HG03442 (cell line): ENCODE results near the gene IARS1.

ENCODE experiments used
- ATAC-seq: cut with Tn5 transposase; IDR thresholded peaks from one replicate; pipeline ENCODE4 v1.9.1; 2021; ENCODE audit warnings: mild to moderate bottlenecking, moderate library complexity; ENCODE audit not compliant: unreplicated experiment

Gene IARS1

DNA sequence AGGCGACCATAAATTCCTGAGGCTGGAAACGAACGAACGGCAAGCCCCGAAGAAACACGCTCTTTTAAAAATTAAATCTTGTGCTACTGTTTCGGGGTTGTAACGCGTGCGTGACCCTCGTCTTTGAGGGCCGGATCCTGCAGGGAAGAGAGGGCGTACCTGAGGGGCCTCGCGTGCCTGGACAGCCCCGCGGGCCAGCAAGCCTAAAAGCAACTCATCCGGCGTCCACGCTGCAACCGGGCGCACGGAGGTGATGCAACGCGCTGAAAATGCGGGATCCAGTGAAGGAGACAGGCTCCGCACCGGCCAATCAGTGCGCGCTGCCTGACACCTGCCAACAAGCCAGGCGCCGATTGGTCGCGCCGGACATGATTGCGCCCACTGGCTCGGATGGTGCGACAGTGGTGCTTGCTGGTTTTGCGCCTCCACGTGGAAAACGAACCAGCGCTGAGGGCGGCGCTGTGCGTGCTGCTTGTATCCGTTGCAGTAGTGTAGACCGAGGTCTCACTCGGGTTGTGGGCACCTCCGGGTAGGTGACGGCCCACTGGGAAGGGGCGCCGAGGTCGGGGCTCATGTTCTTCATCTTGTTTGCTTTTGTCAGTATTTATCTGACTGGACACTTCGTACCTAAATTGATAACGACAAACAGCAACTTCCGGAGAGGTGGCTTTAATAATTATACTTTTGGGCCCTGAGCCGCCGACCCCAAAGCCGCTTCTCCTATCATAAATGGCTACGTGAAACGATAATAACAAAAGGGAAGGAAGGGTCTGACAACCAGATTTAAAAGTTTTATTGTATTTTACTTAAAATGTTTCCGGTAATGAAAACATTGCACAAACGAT is at the start of gene IARS1:
Gene IARS1 (minus strand): TSS at position 246 of the 845 bp plus-strand sequence. CDS start 4,278 bp downstream, outside the sequence.
- ATAC-seq: peak; percentile 94

GRCh38 chr9:92342825-92343488 is 49.5 kb upstream of the IARS1 start:
- no peak for ATAC-seq

DNA sequence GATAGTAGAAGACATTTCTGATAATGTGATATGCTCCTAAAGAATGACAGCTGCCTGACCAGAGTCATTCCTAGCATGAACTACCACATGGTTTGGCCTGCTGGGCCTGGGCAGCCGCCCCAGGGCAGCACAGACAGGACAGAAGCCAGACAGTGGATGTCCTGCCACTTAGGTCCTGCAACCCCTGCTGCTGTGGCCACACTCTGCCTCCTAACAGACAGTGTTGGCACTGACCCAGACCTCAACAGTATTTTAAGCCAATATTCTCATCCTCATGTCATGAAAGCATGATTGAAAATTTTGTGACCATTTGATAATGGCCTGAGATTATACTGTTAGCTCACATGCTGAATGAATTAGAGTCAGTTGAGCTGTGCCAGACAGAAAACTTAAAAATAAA is 48.1 kb upstream of the IARS1 start:
- no peak for ATAC-seq

DNA sequence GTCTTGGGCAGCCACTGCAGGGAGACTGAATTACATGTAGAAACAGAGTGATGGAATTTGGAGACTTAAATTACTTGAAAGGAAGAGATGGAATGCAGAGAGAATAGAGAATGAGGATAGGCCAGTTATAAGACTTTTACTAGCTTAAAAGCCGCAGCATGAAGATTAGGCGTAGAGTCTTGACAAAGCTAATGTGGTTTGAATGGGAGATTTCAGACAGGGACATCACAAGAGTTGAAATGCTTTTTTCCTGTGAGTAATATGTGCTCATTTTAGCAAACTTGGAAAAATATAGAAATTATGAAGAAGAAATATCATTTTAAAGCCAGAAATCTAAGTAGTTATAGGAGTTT is 39.8 kb upstream of the IARS1 start:
- no peak for ATAC-seq

GRCh38 chr9:92332577-92333281 is 39.2 kb upstream of the IARS1 start:
- ATAC-seq: no peak

GRCh38 chr9:92328225-92328624 is 34.7 kb upstream of the IARS1 start:
- ATAC-seq: no peak

DNA sequence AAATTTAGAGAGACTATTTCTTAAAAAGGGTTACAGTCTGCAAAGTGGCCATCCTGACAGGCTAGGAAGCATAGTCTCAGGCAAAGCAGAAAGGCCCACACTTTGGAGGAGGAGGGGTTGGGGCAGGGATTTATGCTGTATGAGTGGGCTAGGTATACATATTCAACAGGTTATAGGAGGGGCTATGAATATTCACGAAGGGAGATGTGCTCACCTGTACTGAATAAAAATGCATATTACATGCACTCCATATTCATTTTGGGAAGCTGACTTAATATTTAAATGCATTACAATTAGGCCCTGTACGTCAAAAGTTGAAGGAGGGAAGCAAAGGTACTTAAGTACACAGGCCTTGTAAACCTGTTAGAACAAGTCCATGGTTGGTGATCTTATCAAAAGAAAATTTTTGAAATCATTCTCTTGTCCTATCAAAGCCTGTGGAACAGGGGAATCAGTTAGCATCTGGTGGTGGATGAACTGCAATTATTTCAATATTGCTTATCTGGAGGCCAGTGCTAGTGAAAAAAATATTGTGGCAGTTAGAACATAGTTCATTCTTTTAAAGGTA is 33.9 kb upstream of the IARS1 start:
- ATAC-seq: no peak

GRCh38 chr9:92325991-92326500 is 32.5 kb upstream of the IARS1 start:
- ATAC-seq: no peak

- ATAC-seq: peak; percentile 85
Observed at GRCh38 chr9:92325269-92325990, 31.9 kb upstream of the IARS1 start, which contains the start of the genes CENPP and NOL8. Gene CENPP, plus strand, starts transcription at chr9:92325953. Gene NOL8, minus strand, starts transcription at chr9:92325350. Its CDS starts 1,189 bp downstream, at chr9:92324161.

GRCh38 chr9:92324889-92325268 is 31.4 kb upstream of the IARS1 start:
- ATAC-seq: peak; percentile 17

- ATAC-seq: no peak
Observed at GRCh38 chr9:92324431-92324830, 30.9 kb upstream of the IARS1 start.

GRCh38 chr9:92315456-92315855 is 22.0 kb upstream of the IARS1 start:
- no peak for ATAC-seq

- ATAC-seq: no peak
Observed at GRCh38 chr9:92313624-92314012, 20.1 kb upstream of the IARS1 start.

GRCh38 chr9:92312887-92313623 is 19.6 kb upstream of the IARS1 start:
- ATAC-seq: no peak

DNA sequence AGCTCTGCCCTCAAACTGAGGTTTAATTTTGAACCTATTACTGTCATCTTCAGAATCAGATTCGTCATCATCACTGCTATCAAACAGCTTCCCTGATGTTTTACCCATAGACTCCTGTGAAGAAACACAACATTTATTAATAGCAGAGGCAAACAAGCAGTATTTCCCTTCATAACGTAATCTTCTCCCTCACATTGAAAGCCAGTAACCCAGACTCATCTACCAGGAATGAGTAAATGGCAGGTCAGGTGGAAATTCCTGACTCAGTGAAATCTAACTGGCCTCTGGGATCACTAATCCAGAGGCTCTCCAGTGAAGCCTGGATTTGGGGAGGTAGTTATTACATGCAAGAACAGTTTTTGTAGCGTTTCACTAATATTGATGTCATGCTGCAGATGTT is 17.1 kb upstream of the IARS1 start:
- no peak for ATAC-seq

GRCh38 chr9:92308893-92309292 is 15.4 kb upstream of the IARS1 start:
- ATAC-seq: no peak

DNA sequence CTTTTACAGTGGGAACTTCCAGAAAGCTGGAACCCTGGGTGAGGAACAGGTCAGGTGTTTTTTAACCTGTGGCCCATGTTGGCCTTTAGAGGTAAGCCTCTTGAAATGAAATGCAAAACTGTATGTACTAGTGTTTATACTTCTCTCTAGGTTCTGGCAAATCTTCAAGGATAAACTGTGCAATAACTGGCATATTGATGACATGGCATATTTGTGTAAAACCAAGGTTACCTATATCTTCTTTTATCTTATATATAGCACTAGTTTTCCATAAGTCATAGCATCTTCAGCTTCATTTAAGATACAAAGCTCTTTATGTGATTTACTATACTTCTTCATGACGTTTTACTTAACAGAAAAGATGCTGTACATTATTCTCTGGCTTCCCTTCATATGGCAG is 7.4 kb upstream of the IARS1 start:
- ATAC-seq: no peak

DNA sequence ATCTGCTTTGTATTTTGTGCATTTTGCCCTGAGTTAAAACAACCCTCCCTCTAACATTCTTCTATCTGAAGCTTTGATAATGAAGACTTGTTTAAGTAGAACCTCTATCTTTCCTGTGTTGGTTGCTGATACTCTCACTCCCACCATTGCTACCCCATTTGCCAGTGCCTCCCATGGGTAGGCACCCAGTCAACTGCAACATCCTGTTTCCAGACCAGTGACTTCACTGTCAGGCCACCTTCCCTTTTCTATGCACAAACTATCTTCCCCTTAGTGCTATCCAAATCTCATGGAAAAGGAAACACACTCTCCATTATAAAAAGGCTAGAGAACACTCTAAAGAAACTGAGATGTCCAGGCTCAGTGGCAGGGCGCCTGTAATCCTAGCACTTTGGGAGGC is 5.6 kb upstream of the IARS1 start:
- no peak for ATAC-seq

GRCh38 chr9:92298036-92298435 is 4.5 kb upstream of the IARS1 start:
- ATAC-seq: no peak

DNA sequence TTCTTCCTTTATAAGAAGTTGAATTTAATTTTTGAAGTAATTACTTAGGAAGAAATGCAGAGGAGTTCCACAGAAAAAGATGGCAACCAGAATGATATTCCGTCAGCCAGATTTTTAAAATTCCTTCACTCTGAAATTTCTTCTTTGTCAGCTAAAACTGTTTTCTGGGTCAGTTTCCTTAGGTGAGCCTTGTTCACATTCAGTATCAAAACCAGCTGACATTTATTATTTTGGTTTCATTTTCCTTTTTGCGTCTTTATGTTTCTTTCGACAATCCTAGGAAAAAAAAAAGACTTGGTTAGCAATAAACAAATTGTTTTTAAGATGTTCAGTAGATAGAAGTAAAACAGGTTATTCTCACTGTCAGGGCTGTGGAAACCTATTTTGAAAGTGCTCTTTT is 4.1 kb upstream of the IARS1 start:
- ATAC-seq: no peak
